Body of pancreas (tissue), 4 donors: ENCODE measurements around the gene LAMA5.

Source experiments
- CTCF ChIP-seq, 7 experiments: fragments of 450-650 bp in 4 of 7; fragments of 200-600 bp in 3 of 7; sonication (generic) in 3 of 7; IDR thresholded peaks; one replicate each; pipeline ENCODE4 v1.5.1; 2016 to 2019; ENCODE audit warnings: antibody characterized with exemption in 7 of 7
- POLR2A ChIP-seq, 3 donors: fragments of 450-650 bp; IDR thresholded peaks; one replicate each; pipeline ENCODE4 v1.6.1; 2016; ENCODE audit warnings: antibody characterized with exemption in 3 of 3, mild to moderate bottlenecking in 2 of 3

GRCh38 chr20:62349556-62350097 lies 17.5 kb downstream of the LAMA5 start:
- TF ChIP-seq CTCF (IDR thresholded peaks at IDR 0.05): no peak
- TF ChIP-seq POLR2A (IDR thresholded peaks at IDR 0.05): no peak
